GM18519 (cell line): ENCODE measurements around the gene SUMF1.
"Not testable (repeated sequence)": the region's sequence is repeated elsewhere in the genome, so short reads cannot be mapped to it uniquely, and the experiment has no call there.

Source experiments
- ATAC-seq: cut with Tn5 transposase; IDR thresholded peaks from one replicate; pipeline ENCODE4 v1.9.1; 2021; ENCODE audit warnings: mild to moderate bottlenecking, moderate library complexity; ENCODE audit not compliant: unreplicated experiment, low FRiP score

SUMF1 gene

GRCh38 chr3:4341336-4341675, 125.8 kb downstream of the SUMF1 start:
- no peak for ATAC-seq

- ATAC-seq: no peak
These were observed 126.4 kb downstream of the SUMF1 start for GRCh38 chr3:4340411-4341335.

GRCh38 chr3:4340077-4340410, 127.0 kb downstream of the SUMF1 start:
- ATAC-seq: no peak

GRCh38 chr3:4338751-4339150, 128.3 kb downstream of the SUMF1 start:
- no peak for ATAC-seq

GRCh38 chr3:4336850-4337546, 130.1 kb downstream of the SUMF1 start:
- no peak for ATAC-seq

GRCh38 chr3:4335840-4336562, 131.1 kb downstream of the SUMF1 start:
- ATAC-seq: no peak

- no peak for ATAC-seq
These were observed 132.5 kb downstream of the SUMF1 start for GRCh38 chr3:4334548-4334947.

- no peak for ATAC-seq
These were observed 134.1 kb downstream of the SUMF1 start for GRCh38 chr3:4332991-4333390.

GRCh38 chr3:4332574-4332973, 134.5 kb downstream of the SUMF1 start:
- ATAC-seq: no peak

GRCh38 chr3:4332111-4332510, 135.0 kb downstream of the SUMF1 start:
- no peak for ATAC-seq

GRCh38 chr3:4329806-4330205, 137.3 kb downstream of the SUMF1 start:
- not testable (repeated sequence) for ATAC-seq

- no peak for ATAC-seq
These were observed 140.2 kb downstream of the SUMF1 start for GRCh38 chr3:4326868-4327267.

GRCh38 chr3:4323246-4324027, 143.6 kb downstream of the SUMF1 start:
- ATAC-seq: no peak

GRCh38 chr3:4322635-4323034, 144.4 kb downstream of the SUMF1 start:
- ATAC-seq: no peak

GRCh38 chr3:4321732-4322131, 145.3 kb downstream of the SUMF1 start:
- no peak for ATAC-seq

- ATAC-seq: no peak
These were observed 146.8 kb downstream of the SUMF1 start for GRCh38 chr3:4320096-4320911.

GRCh38 chr3:4314688-4315087, 152.4 kb downstream of the SUMF1 start:
- no peak for ATAC-seq

- ATAC-seq: no peak
These were observed 153.3 kb downstream of the SUMF1 start for GRCh38 chr3:4313606-4314293.

GRCh38 chr3:4311496-4311895, 155.6 kb downstream of the SUMF1 start:
- ATAC-seq: no peak
